Midbrain (tissue), 1 donor: Measurements from ENCODE around the gene ARHGEF1.

Source experiments
- DNase-seq: peaks from one replicate; lab custom pipeline; 2025; lab: John Stamatoyannopoulos, UW

The ARHGEF1 gene

DNA sequence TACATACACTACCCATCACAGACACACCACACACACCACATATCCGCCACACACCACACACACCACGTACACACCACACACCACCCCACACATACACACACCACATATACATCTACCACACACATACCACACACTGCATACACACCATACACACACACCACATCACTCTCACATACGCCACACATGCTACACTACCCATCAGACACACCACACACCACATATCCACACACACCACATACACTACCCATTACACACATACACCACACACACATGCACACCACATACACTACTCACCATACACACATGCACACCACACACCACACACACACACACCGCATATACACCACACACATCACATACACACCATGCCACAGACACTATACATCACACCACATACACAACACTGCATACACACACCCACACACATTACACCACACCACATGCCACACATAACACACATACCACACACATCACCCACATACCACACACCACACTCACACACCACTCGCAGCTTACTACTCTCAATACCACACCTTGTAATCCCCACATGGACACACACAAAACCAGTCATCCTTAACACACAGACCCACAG lies 35.8 kb downstream of the ARHGEF1 start:
- no peak for DNase-seq

DNA sequence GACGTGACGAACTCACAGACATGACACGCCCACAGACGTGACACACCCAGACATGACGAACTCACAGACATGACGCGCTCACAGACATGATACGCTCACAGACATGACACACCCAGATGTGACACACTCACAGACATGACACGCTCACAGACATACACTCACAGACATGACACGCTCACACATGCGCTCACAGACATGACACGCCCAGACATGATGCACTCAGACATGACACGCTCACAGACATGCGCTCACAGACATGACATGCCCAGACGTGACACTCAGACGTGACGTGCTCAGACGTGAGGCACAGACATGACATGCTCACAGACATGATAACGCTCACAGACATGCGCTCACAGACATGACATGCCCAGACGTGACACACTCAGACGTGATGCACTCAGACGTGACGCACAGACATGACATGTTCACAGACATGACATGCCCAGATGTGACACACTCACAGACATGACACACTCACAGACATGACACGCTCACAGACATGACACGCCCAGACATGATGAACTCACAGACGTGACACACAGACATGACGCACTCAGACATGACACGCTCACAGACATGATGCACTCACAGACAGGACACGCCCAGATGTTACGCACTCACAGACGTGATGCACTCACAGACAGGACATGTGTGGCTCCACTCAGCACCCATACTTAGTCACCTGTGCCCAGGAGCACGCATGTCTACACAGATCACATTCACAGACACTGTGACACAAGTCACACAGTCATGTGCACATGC lies 37.1 kb downstream of the ARHGEF1 start:
- no peak for DNase-seq

DNA sequence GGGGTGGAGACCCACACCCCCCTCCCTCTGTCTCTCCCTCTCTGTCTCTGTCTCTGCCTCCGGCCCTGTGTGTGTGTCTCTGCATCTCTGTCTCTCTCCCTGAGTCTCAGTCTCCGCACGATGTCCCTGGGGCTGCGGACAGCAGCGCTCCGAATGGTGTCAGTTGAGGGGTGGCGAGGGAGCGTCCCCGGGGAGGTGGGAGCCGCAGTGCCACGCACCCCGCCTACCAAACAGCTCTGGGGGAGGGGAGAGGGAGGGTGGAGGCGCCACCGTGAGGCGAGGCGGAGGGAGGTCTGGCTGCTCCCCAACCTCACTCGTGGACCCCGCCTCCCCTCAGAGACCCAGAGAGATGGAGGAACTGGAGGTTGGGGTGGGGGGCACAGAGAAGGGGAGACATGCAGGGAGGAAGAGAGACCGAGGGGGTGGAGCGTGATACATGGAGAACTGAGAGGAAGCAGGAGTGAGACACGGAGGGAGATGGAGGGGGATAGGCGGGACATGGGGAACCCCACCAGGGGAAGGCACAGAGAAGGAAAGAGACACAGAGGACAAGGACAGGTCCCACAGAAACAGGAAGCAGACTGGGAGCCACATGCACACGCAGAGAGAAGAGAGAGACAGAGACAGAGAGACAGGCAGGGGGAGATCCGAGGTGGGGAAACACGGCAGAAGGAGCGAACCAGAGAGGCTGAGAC lies 38.0 kb downstream of the ARHGEF1 start:
- no peak for DNase-seq

DNA sequence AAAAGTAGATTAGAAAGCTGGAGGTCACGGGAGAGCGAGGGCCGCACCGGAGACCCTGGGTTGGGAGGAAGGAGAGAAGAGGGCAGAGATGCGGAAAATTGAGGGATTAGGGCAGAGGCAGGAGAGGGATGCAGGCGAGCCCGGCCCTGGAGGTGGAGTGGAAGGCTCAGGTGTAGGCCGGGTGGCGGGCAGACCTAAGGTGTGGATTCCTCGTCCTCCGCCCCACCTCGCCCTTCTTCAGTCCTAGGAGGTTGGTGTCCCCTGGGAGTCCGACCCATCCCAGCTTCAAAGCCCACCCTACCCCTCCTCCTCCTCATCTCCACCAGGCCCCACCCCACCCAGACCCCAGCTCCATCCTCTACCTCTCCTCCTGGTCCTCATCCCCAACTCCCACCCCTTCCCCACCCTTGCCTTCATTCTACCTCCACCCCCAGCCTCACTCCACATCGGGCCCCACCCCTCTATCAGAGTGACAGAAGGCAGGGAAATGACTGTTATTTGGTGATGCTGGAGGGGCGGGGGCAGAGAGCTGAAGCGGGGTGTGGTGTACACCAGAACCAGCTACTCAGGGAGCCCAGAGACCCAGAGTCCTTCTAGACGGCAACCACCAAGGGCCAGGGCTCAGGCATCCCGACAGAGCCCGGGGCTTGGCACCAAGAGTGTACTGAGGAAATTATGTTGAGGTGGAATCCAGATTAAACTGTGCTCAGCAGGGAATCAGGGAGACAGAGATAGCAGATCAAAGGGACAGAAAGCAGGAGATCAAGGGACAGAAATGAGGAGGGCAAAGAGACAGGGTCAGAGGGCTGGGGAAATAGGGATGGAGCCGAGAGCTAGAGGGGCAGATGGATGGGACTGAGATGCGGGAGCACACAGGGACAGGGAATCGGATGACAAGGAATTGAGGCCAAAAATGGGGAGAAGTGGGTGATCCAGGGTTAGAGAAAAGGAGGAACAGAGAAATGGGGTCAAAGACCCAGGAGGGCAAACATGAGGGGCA lies 38.9 kb downstream of the ARHGEF1 start:
- DNase-seq, result no peak

DNA sequence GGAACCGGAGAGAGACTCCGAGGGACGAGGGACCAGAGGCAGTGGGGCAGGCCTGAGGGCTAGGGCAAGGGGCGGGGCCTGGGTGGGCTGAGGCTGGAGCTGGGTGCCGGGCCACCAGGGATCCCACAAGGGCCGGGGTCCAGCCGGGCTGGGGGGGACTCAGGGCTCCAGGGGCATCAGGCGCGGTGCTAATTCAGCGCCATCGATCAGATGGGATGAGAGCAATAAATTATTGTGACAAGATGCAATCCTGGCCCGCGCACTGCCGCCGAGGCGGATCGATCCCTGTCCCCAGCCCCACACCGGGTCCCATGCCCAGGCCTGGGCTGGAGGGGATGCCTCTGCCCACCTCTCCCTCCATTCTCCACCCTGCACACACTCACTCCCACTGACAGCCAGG lies 39.6 kb downstream of the ARHGEF1 start:
- no peak for DNase-seq

DNA sequence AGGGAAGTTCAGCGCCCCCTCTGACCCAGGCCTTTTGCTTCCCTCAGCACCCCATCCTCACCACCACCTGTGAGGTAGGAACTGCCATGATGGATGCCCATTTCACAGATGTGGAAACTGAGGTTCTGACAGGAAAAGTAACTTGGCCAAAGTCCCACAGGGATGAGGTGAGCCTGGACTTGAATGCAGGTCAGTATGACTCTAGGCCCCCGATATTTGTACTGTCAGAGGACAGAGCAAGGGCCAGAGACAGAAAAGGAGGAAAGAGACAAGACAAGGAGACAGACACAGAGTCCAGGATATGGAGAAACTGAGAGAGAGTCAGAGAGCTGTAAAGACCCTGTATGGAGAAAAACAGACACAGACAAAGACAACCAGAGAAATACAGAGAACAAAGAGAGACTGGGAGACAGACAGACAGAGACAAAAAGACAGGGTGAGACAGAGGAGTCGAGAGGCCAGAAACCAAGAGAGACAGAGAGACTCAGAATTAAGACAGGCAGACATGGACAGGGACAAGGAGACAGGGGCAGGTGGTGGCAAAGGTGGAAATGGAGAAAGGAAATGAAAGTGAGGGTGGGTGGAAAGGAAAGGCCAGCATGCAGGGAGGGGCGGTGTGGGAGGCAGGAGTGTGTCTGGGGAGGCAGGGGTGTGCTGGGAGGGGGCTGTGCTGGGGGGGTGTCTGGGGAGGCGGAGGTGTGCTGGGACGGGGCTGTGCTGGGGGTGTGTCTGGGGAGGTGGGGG lies 40.2 kb downstream of the ARHGEF1 start:
- no peak for DNase-seq

DNA sequence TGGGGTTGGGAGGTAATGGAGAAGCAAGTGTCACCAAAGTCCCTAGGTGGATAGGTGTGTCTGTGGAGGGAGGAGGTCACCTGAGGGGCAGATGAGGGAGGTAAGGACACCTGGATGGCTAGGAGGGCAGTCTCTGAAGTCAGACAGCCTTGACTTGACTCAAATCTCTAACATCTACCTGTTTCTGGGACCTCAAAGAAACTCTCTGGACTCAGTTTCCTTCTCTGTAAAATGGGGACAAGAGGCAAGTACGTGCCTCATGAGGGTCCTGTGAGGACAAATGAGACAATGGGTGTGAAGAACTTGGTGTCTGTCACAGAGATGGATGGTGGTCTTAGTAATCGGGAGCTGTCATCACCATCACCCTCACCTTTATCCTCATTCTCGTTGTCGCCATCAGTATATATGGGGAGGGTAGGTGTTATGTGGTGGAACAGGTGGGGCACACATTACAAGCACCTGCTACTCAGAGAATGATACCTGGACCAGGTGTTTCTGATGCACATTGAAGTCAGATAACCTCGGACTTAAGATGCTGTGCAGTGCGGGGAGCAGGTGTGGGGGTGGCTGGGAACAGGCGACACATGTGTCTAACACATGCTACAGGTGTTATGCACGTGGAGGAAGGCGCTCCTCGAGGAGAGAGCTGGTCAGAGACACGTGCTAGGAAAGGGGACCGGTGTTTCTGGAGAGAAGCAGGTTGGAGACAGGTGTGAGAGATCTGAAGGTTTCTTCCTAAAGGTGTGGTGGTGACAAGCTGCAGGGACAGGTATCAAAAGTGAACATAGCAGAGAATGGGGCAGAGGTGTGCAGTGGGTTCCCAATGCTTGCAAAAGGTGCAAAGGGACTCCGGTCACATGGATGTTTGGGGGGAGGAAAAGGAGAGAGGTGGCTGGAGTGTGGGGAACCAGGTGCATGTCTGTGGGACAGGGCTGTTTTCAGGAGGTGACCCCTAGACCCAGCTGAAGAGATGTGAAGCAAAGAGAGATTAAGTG lies 41.5 kb downstream of the ARHGEF1 start:
- DNase-seq, result no peak

DNA sequence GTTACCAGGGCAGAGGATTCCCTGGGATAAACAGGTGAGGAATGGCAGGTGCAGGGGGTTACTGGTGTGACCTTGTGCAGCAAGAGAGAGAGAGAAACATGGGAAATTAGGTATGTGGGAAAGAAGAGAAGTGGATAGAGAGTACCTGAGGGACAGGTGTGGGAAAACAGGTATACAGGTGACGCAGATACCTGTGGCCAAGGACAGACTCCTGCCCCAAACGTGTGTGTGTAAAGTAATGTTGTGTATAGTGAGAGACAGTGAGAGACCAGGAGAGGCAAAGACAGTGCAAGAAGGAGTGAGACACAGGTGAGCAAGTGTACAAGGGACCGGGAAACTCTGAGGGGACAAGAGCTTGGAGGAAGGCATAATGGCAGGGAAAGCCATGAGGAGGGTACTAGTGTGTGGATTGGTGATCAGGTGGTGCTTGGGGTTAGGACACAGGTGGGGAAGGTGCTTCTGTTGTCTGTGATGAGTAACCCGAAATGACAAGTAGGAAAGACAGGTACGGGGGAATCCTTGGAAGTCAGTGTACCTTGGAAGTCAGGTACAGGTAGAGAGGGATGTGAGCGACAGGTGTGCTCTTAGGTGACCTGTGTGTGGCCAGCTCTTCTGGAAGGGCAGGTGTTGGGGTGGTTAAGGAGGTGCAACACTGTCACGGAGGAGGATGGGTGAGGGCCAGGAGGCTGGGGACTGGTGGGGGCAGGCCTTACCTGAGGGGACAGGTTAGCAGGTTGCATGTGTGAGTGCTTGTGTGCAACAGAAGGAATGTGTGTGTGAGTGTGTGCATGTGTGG lies 42.4 kb downstream of the ARHGEF1 start:
- DNase-seq, result no peak

DNA sequence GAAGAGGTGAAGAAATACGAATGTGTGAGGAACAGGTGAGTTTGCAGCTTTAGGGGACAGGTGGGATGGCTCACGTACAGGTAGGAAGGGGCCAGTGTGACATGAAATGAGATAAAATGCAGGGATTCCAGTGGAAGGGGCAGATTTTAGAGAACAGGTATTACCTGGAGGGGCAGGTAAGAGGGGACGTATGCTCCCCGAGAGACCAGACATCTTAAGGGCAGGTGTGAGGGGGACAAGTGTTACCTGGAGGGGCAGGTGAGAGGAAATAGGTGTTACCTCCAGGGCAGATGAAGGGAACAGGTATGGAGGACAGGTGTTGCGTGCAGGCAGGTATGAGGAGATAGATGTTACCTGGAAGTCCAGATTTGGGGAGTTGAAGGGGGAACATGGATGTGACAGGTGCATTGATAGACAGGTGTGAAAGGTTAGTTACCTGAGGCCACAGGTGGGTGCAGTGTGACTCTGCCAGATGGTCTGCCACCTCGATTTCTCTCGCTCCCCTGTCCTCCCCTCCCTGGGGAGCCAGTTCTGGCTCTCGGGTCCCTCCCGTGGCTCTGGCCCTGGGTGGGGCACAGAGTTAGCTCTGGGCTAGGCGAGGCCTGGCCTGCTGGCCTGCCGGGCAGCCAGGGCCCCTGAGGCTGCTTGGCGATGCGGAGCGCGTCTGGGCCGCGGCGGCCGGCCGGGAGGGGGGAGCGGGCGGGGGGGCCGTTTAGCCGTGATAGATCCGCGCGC lies 43.2 kb downstream of the ARHGEF1 start:
- DNase-seq, result no peak

DNA sequence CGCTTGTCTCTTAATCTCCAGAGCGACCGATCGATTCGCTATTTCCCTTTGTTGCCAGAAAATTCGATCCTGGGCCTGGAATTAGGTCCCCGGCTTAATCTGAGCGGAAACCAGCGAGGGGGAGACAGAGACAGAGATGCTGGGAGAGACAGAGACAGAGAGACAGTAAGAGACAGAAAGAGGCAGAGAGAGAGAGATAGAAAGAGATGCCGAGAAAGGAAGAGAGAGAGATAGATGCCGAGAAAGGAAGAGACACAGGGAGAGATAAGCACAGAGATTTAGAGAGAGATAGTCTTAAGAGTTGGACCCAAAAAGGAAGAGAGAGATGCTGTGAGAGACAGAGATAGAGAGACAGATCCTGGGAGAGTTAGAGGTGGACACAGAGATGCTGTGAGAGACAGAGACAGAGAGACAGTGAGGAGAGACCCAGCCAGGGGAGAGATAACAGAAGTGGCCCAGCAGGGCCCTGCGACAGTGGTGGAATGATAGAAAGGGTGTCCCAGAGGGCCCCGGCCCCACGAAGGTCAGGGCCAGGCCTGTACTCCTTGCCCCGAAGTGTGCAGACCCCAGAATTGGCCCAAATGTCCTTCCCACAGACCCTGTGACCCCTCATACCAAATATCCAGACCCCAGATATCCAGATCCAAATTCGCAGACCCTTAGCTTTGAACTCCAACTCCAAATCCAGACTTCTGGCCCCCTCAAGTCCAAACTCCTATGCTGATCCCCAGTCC lies 43.9 kb downstream of the ARHGEF1 start:
- DNase-seq, result no peak

DNA sequence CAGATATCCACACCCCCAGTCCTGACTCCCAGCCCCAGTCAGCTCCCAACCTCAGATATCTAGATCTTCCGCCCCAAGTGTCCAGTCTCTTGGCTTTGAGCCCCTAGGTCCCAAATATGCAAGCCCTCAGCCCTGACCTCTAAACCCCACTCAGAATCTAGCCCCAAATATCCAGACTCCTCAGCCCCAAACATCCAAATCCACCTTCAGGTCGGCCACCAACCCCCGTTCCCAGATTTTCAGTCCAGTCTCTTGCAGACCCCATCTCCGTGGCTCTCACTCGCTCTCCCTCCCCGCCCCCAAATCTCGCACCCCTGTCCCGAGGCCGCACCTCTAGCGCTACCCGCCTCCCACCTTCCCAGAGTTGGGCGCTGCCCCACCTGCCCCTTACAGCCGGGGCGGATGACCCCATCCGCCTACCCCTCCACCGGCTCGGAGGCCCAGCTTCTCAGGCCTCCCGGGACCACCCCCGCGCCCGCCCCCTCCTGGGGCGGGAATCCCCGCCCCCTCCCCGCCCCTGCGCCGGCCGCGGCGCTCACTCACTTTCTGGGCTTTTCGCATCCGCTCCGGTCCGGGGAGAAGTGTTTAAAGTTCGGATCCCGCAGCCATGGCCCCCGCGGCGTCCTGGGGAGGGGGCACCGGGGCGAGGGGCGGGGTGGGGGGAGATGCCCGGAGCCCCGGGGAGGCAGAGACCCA lies 44.7 kb downstream of the ARHGEF1 start:
- DNase-seq, result no peak

DNA sequence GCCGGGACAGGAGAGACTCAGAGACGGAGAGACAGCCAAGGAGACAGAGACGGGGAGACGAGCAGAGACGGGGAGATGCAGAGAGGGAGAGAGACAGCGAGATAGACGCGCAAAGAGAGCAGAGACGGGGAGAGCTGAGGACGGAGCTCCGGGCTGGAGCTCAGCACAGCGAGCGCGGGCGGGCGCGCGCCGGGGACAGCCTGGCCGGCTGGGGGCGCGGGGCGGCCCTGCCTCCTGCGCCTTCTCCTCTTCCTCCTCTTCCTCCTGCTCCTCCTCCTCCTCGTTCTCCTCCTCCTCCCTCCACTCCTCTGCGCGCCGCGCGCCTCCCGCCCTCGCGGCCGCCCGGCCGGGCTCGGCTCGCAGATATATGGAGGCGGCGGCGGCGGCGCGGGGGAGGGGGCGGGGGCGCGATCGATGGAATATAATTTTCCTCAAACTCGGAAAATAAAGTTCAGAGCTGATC lies 45.3 kb downstream of the ARHGEF1 start, which contains the start of gene ERFL:
ERFL (minus strand) TSS at position 229 of the 463 bp plus-strand sequence. CDS start 15,530 bp downstream, outside the sequence.
- no peak for DNase-seq

DNA sequence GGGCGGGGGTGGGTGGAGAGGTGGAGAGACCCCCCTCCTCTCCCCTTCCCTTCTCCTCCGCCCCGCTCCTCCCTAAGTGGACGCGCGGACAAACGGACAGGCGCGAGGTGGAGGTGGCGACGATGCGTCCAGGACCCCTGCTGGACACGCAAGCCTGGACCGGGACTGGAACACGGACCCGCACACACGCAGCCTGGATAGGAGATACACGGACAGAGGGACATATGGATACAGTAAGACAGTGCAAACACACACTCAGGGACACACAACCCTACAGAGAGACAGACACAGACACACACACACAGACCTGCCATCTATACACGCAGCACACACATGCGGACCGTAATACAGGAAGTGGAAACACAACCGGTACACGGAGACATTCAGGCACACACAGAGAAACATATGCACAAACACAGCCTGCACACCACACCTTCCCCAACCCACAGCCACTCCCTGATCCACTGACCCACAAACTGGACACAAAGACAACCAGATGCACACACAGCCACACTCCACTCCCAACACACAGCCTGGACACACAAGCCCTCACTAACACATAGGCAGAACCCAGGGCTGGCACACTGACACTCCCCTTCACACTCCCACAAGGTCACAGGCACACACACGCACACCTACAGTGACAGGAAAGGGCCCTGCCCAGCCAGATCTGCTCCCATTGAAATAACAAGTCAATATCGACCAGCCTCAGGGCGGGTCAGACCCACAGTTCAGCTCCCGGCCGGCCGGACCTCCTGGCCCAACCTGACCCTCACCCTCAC lies 46.0 kb downstream of the ARHGEF1 start:
- no peak for DNase-seq

DNA sequence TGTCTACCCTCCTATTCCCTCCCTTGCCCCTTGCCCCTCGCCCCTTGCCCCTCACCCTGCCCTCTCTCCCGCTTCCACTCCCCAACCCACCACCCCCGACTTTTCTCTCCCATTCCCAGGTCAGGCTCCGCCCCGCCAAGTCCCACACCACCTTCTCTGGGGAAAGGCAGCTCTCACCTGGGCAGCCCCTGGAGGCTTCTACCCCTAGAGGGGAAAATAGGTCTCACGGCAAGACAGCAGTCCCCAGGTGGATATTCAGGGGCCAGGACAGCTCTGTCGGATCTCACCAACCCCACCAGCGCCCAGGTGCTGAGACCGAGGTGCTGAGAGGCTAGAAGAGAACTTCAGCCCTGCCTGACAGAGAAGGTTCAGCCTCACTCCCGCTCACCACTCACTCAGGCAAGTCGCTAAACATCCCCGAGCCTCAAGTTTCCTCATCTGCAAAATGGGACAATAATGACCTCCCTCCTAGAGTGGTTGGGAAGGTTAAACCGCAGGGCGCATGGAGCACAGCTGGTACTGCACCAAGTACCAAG lies 46.6 kb downstream of the ARHGEF1 start:
- DNase-seq, result no peak

DNA sequence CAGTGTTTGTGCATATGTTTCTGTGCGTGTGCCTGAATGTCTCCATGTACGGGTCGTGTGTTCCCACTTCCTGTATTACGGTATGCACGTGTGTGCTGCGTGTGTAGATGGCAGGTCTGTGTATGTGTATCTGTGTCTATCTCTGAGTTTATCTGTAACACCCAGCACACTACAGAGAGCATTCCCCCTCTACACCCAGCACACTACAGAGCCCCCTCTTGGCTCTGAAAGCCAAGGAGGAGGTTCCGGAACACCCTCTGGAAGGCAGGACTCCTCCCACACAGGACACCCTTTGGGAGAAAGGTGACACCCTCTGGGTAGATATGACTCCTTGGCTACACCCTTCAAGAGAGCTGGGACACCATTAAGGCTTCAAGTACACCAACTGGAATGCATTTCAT lies 47.3 kb downstream of the ARHGEF1 start:
- DNase-seq, result no peak
